Measurements from ENCODE around the gene HSBP1.

DNA sequence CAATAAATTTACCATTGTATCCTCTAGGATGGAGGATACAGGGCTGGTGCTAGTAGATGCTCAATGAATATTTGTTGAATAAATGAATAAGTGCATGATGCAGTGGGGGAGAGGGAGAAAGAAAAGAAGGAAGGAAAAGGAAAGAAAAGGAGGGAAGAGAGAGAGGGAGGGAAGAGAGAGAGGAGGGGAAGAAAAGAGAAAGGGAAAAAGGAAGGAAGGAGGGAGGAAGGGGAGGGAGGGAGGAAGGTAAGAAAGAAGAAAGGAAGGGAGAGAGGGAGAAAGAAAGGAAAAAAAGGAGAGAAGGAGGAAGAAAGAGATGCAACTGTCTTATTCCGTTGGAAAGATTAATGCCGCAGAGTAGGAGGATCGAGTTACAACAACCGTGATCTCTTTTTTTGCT is 30.4 kb downstream of the HSBP1 start:
- TF ChIP-seq, protein P1, sequence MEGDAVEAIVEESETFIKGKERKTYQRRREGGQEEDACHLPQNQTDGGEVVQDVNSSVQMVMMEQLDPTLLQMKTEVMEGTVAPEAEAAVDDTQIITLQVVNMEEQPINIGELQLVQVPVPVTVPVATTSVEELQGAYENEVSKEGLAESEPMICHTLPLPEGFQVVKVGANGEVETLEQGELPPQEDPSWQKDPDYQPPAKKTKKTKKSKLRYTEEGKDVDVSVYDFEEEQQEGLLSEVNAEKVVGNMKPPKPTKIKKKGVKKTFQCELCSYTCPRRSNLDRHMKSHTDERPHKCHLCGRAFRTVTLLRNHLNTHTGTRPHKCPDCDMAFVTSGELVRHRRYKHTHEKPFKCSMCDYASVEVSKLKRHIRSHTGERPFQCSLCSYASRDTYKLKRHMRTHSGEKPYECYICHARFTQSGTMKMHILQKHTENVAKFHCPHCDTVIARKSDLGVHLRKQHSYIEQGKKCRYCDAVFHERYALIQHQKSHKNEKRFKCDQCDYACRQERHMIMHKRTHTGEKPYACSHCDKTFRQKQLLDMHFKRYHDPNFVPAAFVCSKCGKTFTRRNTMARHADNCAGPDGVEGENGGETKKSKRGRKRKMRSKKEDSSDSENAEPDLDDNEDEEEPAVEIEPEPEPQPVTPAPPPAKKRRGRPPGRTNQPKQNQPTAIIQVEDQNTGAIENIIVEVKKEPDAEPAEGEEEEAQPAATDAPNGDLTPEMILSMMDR (IDR thresholded peaks at IDR 0.05) = no peak
- TF ChIP-seq POLR2A (IDR thresholded peaks at IDR 0.05) = no peak
